Thyroid gland (tissue), 4 donors: ENCODE measurements around the gene PLCB3.

Source experiments
- POLR2A ChIP-seq, 2 donors: fragments of 450-650 bp; IDR thresholded peaks; one replicate each; pipeline ENCODE4 v1.6.1; 2017; ENCODE audit warnings: antibody characterized with exemption in 2 of 2, mild to moderate bottlenecking in 2 of 2, moderate library complexity in 1 of 2
- TF ChIP-seq, protein P1 (sequence below), 6 experiments: fragments of 200-600 bp in 3 of 6; fragments of 450-650 bp in 3 of 6; sonication (generic) in 3 of 6; IDR thresholded peaks; one replicate each; pipeline ENCODE4 v1.5.1; 2016 to 2019; ENCODE audit warnings: antibody characterized with exemption in 6 of 6, mild to moderate bottlenecking in 2 of 6, inconsistent platforms in 1 of 6, moderate library complexity in 1 of 6

DNA sequence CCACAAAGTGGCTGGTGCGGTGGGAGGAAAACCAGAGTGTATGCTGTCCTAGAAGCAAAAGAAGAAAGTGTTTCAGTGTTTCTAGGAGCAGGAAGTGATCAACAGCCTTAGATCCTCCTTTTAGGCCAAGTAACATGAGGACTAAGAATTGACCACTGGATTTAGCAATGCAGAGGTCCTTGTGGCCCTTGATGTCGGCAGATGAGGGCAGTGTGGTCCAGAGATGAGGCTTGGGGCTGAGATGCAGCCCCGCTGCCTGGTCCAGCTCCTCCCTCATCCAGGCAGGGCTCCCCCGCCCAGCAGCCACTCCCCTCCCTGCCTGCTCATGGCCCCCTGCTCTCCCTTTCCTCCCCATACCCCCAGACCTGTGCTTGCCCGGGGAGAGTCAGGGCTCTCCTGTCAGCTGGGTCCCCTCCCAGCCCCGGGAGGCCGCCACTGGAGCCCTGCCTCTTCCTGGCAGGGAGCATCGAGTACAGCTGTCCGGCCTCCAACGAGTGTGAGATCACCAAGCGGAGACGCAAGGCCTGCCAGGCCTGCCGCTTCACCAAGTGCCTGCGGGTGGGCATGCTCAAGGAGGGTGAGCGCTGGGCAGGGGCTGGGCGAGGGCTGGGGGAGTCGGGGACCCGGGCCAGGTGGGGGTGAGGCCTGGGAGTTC, 62.3 kb downstream of the PLCB3 start:
- TF ChIP-seq, protein P1, sequence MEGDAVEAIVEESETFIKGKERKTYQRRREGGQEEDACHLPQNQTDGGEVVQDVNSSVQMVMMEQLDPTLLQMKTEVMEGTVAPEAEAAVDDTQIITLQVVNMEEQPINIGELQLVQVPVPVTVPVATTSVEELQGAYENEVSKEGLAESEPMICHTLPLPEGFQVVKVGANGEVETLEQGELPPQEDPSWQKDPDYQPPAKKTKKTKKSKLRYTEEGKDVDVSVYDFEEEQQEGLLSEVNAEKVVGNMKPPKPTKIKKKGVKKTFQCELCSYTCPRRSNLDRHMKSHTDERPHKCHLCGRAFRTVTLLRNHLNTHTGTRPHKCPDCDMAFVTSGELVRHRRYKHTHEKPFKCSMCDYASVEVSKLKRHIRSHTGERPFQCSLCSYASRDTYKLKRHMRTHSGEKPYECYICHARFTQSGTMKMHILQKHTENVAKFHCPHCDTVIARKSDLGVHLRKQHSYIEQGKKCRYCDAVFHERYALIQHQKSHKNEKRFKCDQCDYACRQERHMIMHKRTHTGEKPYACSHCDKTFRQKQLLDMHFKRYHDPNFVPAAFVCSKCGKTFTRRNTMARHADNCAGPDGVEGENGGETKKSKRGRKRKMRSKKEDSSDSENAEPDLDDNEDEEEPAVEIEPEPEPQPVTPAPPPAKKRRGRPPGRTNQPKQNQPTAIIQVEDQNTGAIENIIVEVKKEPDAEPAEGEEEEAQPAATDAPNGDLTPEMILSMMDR (IDR thresholded peaks at IDR 0.05) = no peak
- TF ChIP-seq POLR2A (IDR thresholded peaks at IDR 0.05) = no peak
